Gastrocnemius medialis (tissue), 4 donors: ENCODE data around the gene LINC00632. TPM values are rescaled to one million over a fixed set of nuclear protein-coding genes. Genes with fewer than 3 reads are reported as not detected.

Source experiments
- ATAC-seq, 2 donors: fragments of 150-250 bp; one replicate each; pipeline ENCODE4 v1.9.1; 2016
- DNase-seq, 2 donors: peaks; one replicate each; pipeline ENCODE4 v3.0.0-alpha.2; 2019
- H3K27ac ChIP-seq, 4 donors: fragments of 200-600 bp; sonication (generic); 1 replicate in 1 of 4; 2 replicates in 3 of 4; pipeline ENCODE4 v1.5.1; 2016 to 2018; ENCODE audit warnings: mild to moderate bottlenecking in 2 of 4, moderate library complexity in 1 of 4
- H3K27me3 ChIP-seq, 3 donors: fragments of 200-600 bp; sonication (generic) in 2 of 3; 1 replicate in 1 of 3; 2 replicates in 2 of 3; pipeline versions ENCODE4 v1.5.1 to v1.6.0; 2016 to 2019; ENCODE audit warnings: mild to moderate bottlenecking in 1 of 3, moderate library complexity in 1 of 3
- H3K36me3 ChIP-seq, 2 donors: fragments of 200-600 bp; sonication (generic) in 1 of 2; one replicate each; pipeline ENCODE4 v1.5.1; 2017 to 2018
- H3K4me1 ChIP-seq, 2 donors: fragments of 200-600 bp; sonication (generic) in 1 of 2; one replicate each; pipeline ENCODE4 v1.5.1; 2016 to 2017; ENCODE audit warnings: mild to moderate bottlenecking in 2 of 2
- H3K4me3 ChIP-seq, 4 donors: fragments of 200-600 bp; sonication (generic) in 3 of 4; 1 replicate in 1 of 4; 2 replicates in 3 of 4; pipeline ENCODE4 v1.5.1; 2016 to 2019; ENCODE audit warnings: mild to moderate bottlenecking in 2 of 4
- H3K9me3 ChIP-seq, 3 donors: fragments of 200-600 bp; sonication (generic) in 2 of 3; 1 replicate in 1 of 3; 2 replicates in 2 of 3; pipeline ENCODE4 v1.5.1; 2016 to 2019
- POLR2A ChIP-seq, 2 donors: fragments of 450-650 bp; IDR thresholded peaks; one replicate each; pipeline ENCODE4 v1.6.1; 2017; ENCODE audit warnings: antibody characterized with exemption in 2 of 2, mild to moderate bottlenecking in 2 of 2, moderate library complexity in 2 of 2
- in situ Hi-C, 4 donors: fragments of 200-750 bp; cut with MboI; loops; one replicate each; pipeline versions ENCODE4 v1.15.0 to v1.8.0; 2017; ENCODE audit warnings: low sequenced_read_pairs in 4 of 4
- intact Hi-C: fragments of 100-400 bp; cut with DNase I; formaldehyde crosslinking; loops from one replicate; pipeline ENCODE4 v1.15.1; 2023; ENCODE audit warnings: low total_unique reads
- total RNA-seq, 4 donors: library from RNA; depleted of rRNA; stranded (reverse); fragments of >200 nt; gene quantifications; one replicate each; pipeline versions ENCODE4 v1.1.0 to v1.2.3, GENCODE V29; 2016
- TF ChIP-seq, protein P1 (sequence below), 5 experiments: fragments of 450-650 bp in 3 of 5; fragments of 200-600 bp in 2 of 5; sonication (generic) in 2 of 5; IDR thresholded peaks in 4 of 5; conservative IDR thresholded peaks in 1 of 5; 1 replicate in 4 of 5; 2 replicates in 1 of 5; pipeline ENCODE4 v1.5.1; 2016 to 2019; ENCODE audit warnings: antibody characterized with exemption in 5 of 5, mild to moderate bottlenecking in 3 of 5, moderate library complexity in 3 of 5

Gene LINC00632
- total RNA-seq, 4 donors from 2014 or later, result 3.8 to 8.4 (median 4.9) TPM

DNA sequence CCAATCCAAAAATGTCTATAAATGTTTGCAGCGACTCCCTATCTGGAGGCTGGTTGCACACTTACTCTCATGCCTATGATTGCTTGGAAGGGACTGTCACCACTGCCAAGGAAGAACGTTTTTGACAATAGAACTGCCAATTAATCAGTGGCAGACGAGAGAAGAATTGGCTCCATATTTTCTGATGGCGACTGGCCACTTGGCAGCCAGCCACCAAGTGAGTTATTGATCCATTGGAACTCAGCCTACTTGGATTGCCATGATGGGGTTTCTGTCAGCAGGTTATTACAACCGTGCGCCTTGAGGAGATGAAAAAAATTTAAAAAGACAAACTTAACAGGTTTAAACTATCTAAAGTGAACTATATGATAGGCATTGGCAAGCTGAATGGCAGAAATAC, 47.4 kb downstream of the LINC00632 start:
- intact Hi-C loops (no loop called here), in situ Hi-C loops (no loop called here)
- Histone ChIP-seq H3K27me3 (no peaks in the 10 kb centered on the region), H3K4me1 (no peaks in the 10 kb centered on the region), H3K4me3 (no peak overlapping the region), H3K9me3 (no peaks in the 10 kb centered on the region), H3K27ac (no peak overlapping the region), H3K36me3 (no peaks in the 10 kb centered on the region)
- no peak for DNase-seq
- no peak for ATAC-seq
- no peak for TF ChIP-seq POLR2A (IDR thresholded peaks at IDR 0.05)
- TF ChIP-seq, protein P1, sequence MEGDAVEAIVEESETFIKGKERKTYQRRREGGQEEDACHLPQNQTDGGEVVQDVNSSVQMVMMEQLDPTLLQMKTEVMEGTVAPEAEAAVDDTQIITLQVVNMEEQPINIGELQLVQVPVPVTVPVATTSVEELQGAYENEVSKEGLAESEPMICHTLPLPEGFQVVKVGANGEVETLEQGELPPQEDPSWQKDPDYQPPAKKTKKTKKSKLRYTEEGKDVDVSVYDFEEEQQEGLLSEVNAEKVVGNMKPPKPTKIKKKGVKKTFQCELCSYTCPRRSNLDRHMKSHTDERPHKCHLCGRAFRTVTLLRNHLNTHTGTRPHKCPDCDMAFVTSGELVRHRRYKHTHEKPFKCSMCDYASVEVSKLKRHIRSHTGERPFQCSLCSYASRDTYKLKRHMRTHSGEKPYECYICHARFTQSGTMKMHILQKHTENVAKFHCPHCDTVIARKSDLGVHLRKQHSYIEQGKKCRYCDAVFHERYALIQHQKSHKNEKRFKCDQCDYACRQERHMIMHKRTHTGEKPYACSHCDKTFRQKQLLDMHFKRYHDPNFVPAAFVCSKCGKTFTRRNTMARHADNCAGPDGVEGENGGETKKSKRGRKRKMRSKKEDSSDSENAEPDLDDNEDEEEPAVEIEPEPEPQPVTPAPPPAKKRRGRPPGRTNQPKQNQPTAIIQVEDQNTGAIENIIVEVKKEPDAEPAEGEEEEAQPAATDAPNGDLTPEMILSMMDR (IDR thresholded peaks at IDR 0.05 in 4 of 5, conservative IDR thresholded peaks at IDR 0.05 in 1 of 5), result no peak

DNA sequence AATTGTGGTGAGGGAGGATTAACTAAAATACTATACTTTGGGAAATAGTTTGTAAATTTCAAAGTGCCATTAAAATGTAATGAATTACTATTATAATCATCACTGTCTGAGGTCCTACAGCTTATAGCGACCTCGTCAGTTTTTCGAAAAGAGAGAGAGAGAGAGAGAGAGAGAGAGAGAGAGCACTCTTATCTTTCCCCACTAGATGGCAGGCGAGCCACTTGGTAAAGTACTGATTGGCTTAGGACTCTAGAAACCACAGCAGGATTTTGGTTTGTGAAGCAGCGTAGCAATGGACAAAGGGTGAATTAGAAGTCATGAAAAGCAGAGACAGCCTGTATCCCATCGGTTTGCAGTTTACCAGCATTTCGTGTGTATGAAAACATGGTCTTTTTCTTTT, 52.5 kb downstream of the LINC00632 start:
- ATAC-seq (peak in 1 of 2 donors; percentile 47), DNase-seq (peak in 1 of 2 donors; percentile 10)
- TF ChIP-seq, protein P1 (IDR thresholded peaks at IDR 0.05 in 4 of 5, conservative IDR thresholded peaks at IDR 0.05 in 1 of 5), result peak in 4 of 5 experiments; percentile 19 to 60 (median 42)
- TF ChIP-seq POLR2A (IDR thresholded peaks at IDR 0.05), result no peak
- Histone ChIP-seq H3K4me1 (no peaks in the 10 kb centered on the region), H3K36me3 (no peaks in the 10 kb centered on the region), H3K27ac (no peak overlapping the region), H3K9me3 (no peaks in the 10 kb centered on the region), H3K4me3 (no peak overlapping the region), H3K27me3 (peaks cover 0 to 17% (median 12%) of the 10 kb centered on the region in 3 donors)
- intact Hi-C loops (no loop called here), in situ Hi-C loops (no loop called here)

DNA sequence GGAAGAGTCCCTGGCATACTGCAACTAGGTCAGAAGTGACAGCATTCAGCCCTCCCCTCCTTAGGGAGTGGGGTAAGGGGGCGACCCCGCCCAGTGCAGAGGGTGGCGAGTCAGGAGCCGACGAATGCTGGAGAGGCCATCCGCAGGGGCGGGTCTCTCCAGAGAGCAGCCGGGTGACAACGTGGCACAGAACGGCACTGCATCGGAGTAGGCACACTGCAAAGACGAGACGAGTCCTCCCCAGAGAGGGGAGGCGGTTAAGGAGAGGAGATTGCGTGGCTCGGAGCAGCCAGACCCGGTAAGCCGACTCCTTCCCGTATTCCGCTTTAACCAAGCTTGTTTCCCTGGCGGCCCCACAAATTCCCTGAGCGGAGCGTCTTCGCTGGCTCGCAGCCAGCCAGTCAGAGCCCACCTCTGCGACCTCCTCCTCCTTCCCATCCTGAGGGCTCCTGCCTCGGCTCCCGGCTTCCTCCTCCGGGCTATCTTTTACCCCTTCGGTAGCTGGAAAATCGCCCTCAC, 54.9 kb downstream of the LINC00632 start:
- ATAC-seq (no peak), DNase-seq (peak in 1 of 2 donors; percentile 11)
- Histone ChIP-seq H3K36me3 (no peaks in the 10 kb centered on the region), H3K9me3 (no peaks in the 10 kb centered on the region), H3K4me3 (peak overlapping the region; percentile 32 to 44 (median 43)), H3K27me3 (peaks cover 0 to 17% (median 12%) of the 10 kb centered on the region in 3 donors), H3K4me1 (no peaks in the 10 kb centered on the region), H3K27ac (no peak overlapping the region)
- in situ Hi-C loops, result no loop called here
- TF ChIP-seq, protein P1 (IDR thresholded peaks at IDR 0.05 in 4 of 5, conservative IDR thresholded peaks at IDR 0.05 in 1 of 5), result no peak
- no peak for TF ChIP-seq POLR2A (IDR thresholded peaks at IDR 0.05)
- intact Hi-C loops, result no loop called here

GRCh38 chrX:140765043-140765784, 55.7 kb downstream of the LINC00632 start:
- Histone ChIP-seq H3K27ac (no peak overlapping the region), H3K36me3 (no peaks in the 10 kb centered on the region), H3K4me3 (peak overlapping the region in 3 of 4 donors; percentile 32 to 43 (median 43)), H3K9me3 (no peaks in the 10 kb centered on the region), H3K4me1 (no peaks in the 10 kb centered on the region), H3K27me3 (peaks cover 0 to 17% (median 12%) of the 10 kb centered on the region in 3 donors)
- no peak for TF ChIP-seq POLR2A (IDR thresholded peaks at IDR 0.05)
- TF ChIP-seq, protein P1 (IDR thresholded peaks at IDR 0.05 in 4 of 5, conservative IDR thresholded peaks at IDR 0.05 in 1 of 5), result no peak
- DNase-seq (no peak), ATAC-seq (no peak)
- in situ Hi-C loops (no loop called here), intact Hi-C loops (no loop called here)
